ENCODE data around the gene KIF21A.

The KIF21A gene

DNA sequence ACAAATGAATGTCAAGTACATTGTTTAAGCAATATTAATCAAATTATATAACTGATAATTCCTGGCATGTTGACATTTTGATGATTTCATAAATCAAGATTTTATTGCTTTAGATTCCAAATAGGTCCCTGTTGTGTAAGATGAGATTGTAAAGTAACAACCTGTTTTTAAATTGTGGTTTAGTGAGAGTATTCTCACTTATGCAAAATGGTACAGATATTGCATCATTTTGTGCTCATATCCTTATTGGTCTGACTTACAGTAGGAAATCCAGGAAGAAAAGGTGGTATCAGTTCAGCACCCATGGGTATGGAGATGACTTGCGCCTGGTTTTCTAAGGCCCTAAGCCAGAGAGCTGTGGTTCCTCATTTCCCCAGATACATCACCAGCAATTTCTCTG is 165.5 kb downstream of the KIF21A start:
- no peak for DNase-seq (ENCODE audit: low read depth, low spot score)

GRCh38 chr12:39275846-39276245 is 167.1 kb downstream of the KIF21A start:
- no peak for DNase-seq (ENCODE audit: low read depth, low spot score)

DNA sequence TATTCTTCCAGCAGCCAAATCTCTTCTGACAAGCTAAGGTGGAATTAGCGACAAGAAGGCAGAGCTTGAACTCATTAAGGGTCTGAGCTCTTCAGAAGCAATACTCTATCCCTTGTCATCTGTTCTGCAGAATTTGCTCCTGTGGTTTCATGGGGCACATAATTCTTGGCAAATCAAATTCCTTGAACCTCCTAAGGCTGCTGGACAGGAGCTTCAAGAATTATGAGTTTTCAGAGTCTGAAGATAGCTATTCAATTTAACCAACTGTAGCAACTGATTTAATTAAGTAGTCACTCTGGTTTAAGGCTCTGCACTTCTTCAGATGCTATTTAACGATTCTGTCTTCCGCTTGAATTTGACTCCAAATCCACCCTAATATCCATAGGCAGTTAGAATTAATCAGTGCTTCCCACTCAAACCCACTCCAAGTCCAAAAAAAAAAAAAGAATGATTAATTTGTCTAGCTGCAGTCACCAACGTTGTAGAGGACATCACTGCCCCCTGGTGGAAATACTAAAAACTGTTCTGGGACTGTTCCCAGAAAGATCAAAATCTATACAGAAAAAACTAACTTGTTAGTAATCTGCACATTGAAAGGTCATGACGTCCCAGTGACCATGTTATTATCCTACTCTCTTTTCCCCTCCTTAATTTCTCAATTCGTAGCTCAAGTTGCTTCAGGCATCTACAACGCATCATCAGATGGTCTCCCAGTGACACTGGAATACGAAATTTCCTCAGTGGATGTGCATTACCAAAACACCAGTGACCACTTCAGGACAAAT is 169.9 kb downstream of the KIF21A start:
- DNase-seq (ENCODE audit: low read depth, low spot score): peak; percentile 26

GRCh38 chr12:39269492-39269891 is 173.4 kb downstream of the KIF21A start:
- DNase-seq (ENCODE audit: low read depth, low spot score): peak; percentile 8

- no peak for DNase-seq (ENCODE audit: low read depth, low spot score)
These were observed 175.0 kb downstream of the KIF21A start for GRCh38 chr12:39267886-39268285.

GRCh38 chr12:39252628-39253027 is 190.3 kb downstream of the KIF21A start:
- no peak for DNase-seq (ENCODE audit: low read depth, low spot score)
